ENCODE measurements around the gene HSPB6. TPM values are rescaled to one million over a fixed set of nuclear protein-coding genes. Genes with fewer than 3 reads are reported as not detected.

Gene HSPB6
- total RNA-seq, 1 experiment from 2014 or later = 0.37 TPM

DNA sequence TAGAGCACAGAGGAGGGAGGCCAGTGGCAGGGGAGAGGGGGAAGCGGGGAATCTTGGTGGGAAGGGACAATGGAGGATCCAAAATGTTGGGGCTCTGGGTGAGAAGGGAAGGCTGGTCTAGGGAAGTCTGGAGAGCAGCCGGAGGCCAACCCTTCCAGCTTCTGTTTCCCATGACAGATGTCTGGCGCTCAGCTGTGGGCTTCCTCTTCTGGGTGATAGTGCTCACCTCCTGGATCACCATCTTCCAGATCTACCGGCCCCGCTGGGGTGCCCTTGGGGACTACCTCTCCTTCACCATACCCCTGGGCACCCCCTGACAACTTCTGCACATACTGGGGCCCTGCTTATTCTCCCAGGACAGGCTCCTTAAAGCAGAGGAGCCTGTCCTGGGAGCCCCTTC lies 10.3 kb downstream of the HSPB6 start:
- Histone ChIP-seq H3K27ac (ENCODE audit: insufficient read length, low read depth, low read length) (no peak overlapping the region), H4K20me1 (ENCODE audit: control insufficient read depth, insufficient read depth, insufficient read length) (no peaks in the 10 kb centered on the region), H2AK5ac (ENCODE audit: insufficient read length, low read length) (no peak overlapping the region), H3K79me2 (ENCODE audit: insufficient read depth, low read length) (no peaks in the 10 kb centered on the region), H2AFZ (ENCODE audit: low read length) (no peak overlapping the region), H3K4ac (ENCODE audit: low read depth, low read length) (no peak overlapping the region), H3K4me2 (ENCODE audit: insufficient read depth, insufficient read length, low read length) (peak overlapping the region; percentile 95), H2BK5ac (ENCODE audit: insufficient read length, low read length) (no peak overlapping the region), H3K18ac (ENCODE audit: insufficient read length, low read depth, low read length) (no peak overlapping the region), H2BK15ac (ENCODE audit: low read depth, low read length) (no peak overlapping the region), H3K23me2 (ENCODE audit: insufficient read length, low read depth, low read length, poor library complexity, severe bottlenecking) (peaks cover 16% of the 10 kb centered on the region), H2BK120ac (ENCODE audit: low read depth, low read length, poor library complexity, severe bottlenecking) (no peak overlapping the region), H3K56ac (ENCODE audit: insufficient read length, low read depth, low read length) (no peak overlapping the region), H4K8ac (replicated peaks; ENCODE audit: insufficient read length, low read depth, low read length) (no peak overlapping the region), H3T11ph (ENCODE audit: low read length) (no peak overlapping the region), H3K9ac (ENCODE audit: extremely low read depth, insufficient read length, low read length) (peak overlapping the region; percentile 51), H4K5ac (ENCODE audit: insufficient read length, low read depth, low read length) (no peak overlapping the region), H3K14ac (ENCODE audit: insufficient read depth, low read length) (no peak overlapping the region), H2BK12ac (ENCODE audit: insufficient read length, low read depth, low read length) (no peak overlapping the region), H3K23ac (ENCODE audit: insufficient read length, low read depth, low read length) (no peak overlapping the region), H2BK20ac (ENCODE audit: low read depth, low read length, poor library complexity, severe bottlenecking) (no peak overlapping the region), H3K79me1 (ENCODE audit: insufficient read depth, low read depth, low read length, poor library complexity, severe bottlenecking) (peaks cover 3% of the 10 kb centered on the region), H3K4me1 (ENCODE audit: insufficient read depth, low read length) (peaks cover 4% of the 10 kb centered on the region; the same call in 1 of the 2 replicates), H3K27me3 (ENCODE audit: insufficient read depth, low read length) (no peaks in the 10 kb centered on the region), H4K91ac (ENCODE audit: insufficient read length, low read depth, low read length) (no peak overlapping the region), H3K9me3 (ENCODE audit: control insufficient read depth, low read depth, low read length) (no peaks in the 10 kb centered on the region)
- Mint-ChIP-seq H3K36me3 (ENCODE audit: insufficient read depth in 1 of 3, low read depth in 3 of 3) (peaks cover 3 to 17% (median 5%) of the 10 kb centered on the region in 3 experiments; a peak in 4 of 7 replicates), H3K9me3 (no peaks in the 10 kb centered on the region), H3K4me1 (peaks cover 20 to 38% of the 10 kb centered on the region in 2 experiments), H3K27ac (peak overlapping the region; percentile 100; a peak in 3 of 7 replicates), H3K4me3 (peak overlapping the region; percentile 96), H3K27me3 (ENCODE audit: low read depth) (no peaks in the 10 kb centered on the region)
- DNase-seq = no peak
- TF ChIP-seq, protein P1, sequence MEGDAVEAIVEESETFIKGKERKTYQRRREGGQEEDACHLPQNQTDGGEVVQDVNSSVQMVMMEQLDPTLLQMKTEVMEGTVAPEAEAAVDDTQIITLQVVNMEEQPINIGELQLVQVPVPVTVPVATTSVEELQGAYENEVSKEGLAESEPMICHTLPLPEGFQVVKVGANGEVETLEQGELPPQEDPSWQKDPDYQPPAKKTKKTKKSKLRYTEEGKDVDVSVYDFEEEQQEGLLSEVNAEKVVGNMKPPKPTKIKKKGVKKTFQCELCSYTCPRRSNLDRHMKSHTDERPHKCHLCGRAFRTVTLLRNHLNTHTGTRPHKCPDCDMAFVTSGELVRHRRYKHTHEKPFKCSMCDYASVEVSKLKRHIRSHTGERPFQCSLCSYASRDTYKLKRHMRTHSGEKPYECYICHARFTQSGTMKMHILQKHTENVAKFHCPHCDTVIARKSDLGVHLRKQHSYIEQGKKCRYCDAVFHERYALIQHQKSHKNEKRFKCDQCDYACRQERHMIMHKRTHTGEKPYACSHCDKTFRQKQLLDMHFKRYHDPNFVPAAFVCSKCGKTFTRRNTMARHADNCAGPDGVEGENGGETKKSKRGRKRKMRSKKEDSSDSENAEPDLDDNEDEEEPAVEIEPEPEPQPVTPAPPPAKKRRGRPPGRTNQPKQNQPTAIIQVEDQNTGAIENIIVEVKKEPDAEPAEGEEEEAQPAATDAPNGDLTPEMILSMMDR (conservative IDR thresholded peaks at IDR 0.05) = no peak
- WGBS (ENCODE audit: extremely low coverage, insufficient read length, low lambda C conversion rate) = no CpG with 5 or more reads among the region's 5 CpGs

All from H9 (cell line).